IPS DF 4.7 (cell line): ENCODE data around the gene HNRNPL.
A peak's percentile ranks its signal among the peaks of the same experiment; 100 is the strongest.
"Not testable (repeated sequence)": the region's sequence is repeated elsewhere in the genome, so short reads cannot be mapped to it uniquely, and the experiment has no call there.

ENCODE experiments used
- DNase-seq: peaks from one replicate; pipeline ENCODE4 v3.0.0-alpha.2; 2013; ENCODE audit warnings: low spot score; ENCODE audit errors: extremely low read depth

The HNRNPL gene

GRCh38 chr19:38869836-38870607, 20.2 kb upstream of the HNRNPL start:
- DNase-seq = no peak

DNA sequence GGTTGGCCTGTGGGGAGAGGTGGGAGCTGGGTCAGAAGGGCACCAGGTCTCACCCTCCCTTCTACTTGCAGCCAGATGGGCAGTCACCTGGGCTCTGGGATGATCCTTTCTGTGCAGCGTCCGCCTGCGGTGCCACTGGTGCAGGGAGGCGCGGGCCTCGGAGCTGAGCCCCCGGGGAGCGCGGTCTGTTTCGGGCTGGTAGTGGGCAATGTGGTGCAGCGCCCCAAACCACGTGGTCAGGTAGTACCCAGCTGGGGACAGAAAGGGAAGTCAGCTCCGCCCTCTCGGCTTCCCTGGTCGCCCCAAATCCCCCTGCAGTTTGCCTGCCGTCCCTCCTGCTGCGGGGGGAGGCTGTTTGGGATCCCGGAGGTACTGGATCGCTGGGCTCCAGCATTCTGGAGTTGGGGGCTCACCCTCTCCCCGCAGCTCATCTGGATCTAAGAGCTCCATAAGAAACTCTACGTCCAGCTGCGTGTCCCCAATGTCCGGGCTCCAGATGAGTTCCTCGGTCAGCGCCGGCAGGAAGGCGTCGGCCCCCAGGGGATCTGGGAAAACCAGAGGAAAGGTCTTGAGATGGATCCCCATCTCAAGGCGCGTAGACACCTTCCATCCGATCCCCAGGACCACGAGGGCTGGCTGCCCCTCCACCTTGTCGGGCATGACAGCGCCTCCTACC, 19.5 kb upstream of the HNRNPL start:
- DNase-seq = no peak

DNA sequence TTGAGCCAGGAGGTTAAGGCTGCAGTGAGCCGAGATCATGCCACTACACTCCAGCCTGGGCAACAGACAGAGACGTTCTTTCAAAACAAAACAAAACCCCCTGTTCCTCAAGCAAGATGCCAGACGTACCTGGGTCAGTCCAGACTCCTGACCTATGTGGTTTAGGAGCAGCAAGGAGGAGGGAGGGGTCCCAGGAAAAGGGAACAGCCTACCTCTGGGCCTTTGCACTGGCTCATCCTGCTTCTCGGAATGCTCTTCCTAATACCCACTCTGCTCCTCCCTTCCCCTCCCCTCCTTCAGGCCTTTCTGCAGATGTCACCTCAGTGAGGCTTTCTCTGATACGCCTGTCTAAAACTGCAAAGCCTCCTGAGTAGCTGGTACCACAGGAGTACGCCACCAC, 18.8 kb upstream of the HNRNPL start:
- DNase-seq = no peak

GRCh38 chr19:38867171-38867780, 17.5 kb upstream of the HNRNPL start:
- DNase-seq = no peak

DNA sequence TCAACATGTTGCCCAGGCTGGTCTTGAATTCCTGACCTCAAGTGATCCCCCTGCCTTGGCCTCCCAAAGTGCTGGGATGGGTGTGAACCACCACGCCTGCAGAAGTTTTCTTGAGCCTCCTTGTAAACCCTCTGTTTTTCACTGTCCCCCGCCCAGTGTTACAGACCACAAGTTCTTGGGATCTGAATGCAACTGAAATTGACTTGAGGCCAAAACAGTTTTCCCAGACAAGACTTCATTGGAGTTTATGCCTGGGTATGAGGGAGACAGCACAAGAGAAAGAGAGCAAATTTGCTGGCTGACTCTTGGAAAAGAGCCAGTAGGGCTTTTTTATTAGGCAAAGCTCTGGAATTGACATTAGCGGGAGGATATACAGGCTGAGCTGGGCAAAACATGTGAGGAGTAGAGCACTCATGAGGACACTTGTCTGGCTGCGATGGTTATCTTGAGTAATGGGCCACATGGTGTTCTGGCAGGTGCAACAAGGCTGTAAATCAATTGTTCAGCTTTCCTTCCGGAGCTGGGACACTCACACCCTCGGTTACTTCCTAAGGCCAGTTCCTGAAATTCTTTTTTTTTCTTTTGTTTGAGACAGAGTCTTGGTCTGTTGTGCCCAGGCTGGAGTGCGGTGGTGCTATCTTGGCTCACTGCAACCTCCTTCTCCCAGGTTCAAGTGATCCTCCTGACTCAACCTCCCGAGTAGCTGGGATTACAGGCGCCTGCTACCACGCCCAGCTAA, 12.7 kb upstream of the HNRNPL start:
- no peak for DNase-seq

DNA sequence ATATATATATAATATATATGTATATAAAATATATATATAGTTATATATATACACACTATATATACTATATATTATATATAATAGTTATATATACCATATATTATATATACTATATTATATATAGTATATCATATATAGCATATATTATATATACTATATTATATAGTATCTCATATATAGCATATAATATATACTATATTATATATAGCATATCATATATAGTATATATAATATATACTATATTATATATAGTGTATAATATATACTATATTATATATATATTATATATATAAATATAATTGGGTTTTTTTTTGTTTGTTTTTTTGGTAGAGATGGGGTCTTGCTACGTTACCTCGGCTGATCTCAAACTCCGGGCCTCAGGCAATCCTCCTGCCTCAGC, 11.6 kb upstream of the HNRNPL start:
- DNase-seq = no peak

DNA sequence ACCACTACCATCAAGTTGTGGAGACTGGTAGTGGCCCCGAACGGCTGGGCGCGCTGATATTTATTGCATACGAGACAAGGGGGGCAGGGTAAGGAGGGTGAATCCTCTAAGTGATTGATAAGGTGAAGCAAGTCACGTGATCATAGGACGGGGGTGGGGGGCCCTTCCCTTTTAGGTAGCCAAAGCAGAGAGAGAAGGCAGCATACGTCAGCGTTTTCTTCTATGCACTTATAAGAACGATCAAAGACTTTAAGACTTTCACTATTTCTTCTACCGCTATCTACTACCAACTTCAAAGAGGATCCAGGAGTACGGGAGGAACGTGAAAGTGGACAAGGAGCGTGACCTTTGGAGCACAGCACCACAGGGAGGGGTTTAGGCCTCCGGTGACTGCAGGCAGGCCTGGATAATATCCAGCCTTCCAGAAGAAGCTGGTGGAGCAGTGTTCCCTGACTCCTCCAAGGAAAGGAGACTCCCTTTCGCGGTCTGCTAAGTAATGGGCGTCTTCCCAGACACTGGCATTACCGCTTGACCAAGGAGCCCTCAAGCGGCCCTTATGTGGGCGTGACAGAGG, 9.9 kb upstream of the HNRNPL start:
- not testable (repeated sequence) for DNase-seq

GRCh38 chr19:38856813-38857212, 7.0 kb upstream of the HNRNPL start:
- no peak for DNase-seq

GRCh38 chr19:38855751-38856150, 6.0 kb upstream of the HNRNPL start:
- not testable (repeated sequence) for DNase-seq

GRCh38 chr19:38854961-38855360, 5.2 kb upstream of the HNRNPL start:
- not testable (repeated sequence) for DNase-seq

- DNase-seq = no peak
Observed at GRCh38 chr19:38853214-38853613, 3.4 kb upstream of the HNRNPL start.

GRCh38 chr19:38852231-38853044, 2.7 kb upstream of the HNRNPL start:
- no peak for DNase-seq

GRCh38 chr19:38851622-38852230, 1.9 kb upstream of the HNRNPL start:
- no peak for DNase-seq

DNA sequence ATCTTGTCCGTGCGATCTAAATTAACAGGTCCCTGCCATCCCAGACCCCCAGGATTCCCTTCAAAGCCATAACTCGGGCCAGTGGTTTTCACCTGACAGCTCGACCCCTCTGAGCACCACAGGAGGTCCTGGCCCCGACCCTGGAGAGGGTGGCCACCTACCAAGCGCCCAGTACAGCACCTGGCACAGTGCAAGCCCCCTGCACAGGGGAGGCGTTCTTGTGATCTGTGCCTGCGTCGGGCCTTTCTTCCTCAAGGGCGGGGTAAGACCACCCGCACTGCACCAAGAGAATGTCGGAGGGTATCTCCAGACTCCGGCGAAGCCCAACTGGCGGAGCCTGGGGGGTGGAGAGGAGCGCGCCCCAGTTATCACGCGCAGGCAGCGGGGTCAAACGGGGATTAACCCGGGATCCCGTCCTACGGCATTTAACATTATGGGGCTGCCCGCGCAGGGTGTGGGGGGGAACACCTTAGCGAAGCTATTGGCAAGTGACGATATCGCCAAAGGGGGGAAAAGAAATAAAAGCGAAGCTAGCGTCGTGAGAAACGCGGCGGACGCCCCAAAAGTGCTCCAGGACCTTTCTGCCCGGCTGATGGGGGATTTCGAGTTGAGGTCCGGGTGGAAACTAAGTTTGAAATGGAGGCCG, 1.3 kb upstream of the HNRNPL start:
- no peak for DNase-seq

DNA sequence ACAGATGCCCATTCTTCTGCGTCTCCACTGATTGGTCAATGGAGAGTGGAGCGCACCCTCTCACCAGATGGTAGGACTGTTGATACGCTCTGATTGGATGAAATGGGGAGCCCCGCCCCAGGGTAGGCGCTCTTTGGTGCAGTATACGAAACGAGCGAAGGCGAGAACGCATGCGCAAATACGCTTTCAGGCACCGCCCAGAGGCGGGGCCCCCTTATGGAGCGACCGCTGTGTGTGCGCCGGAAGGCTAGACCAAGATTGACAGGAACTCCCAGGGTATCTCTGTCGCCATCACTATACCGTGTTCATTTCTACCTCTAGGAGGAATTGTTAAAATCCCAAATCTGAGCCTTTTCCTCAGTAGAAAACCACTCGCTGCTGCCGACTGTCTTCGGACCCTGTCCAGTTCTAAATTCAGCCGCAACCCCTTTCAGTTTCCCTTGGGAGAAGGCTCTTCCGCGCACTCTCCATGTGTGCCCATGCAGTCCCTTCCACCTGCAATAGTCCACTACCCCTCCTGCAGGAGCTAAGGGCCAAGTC, 720 bp upstream of the HNRNPL start:
- DNase-seq = peak; percentile 100

- no peak for DNase-seq
Observed at GRCh38 chr19:38849147-38849859, 483 bp downstream of the HNRNPL start.

DNA sequence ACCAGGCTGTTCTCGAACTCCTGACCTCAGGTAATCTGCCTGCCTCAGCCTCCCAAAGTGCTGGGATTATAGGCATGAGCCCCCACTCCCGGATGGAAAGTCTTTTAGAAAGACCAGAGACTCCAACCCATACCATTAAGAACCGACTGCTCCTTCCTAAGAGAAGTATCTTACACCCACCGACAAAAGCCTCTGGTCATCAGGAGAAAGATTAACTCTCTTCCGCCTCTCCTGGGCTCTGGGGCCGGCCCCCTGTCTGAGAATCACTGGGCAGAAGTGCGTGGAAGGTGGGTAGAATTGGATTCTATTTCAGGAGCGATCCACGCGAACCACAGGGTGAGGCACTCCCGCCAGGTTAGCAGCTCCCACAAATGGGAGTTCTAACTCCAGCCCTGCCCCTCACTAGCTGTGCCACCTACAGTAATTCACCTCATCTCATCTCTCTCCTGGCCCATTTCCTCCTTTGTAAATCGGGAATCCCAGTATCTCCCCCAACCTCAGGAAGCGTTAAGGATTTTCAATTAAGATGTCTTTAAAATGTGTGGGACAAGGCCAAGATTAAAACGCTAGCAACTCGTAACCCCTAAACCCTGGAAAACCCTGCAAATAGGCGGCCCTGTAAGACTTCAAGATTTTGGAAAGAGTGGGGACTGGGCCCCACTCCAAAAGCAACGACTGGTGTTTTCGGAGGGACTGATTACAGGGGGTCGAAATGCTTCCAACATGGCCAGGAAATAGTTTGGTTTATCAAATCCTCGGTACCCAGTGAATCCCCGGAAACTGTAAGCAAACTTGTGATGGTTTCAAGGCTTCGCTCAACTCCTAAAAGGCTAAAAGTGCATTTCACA, 1.3 kb downstream of the HNRNPL start:
- DNase-seq = no peak

DNA sequence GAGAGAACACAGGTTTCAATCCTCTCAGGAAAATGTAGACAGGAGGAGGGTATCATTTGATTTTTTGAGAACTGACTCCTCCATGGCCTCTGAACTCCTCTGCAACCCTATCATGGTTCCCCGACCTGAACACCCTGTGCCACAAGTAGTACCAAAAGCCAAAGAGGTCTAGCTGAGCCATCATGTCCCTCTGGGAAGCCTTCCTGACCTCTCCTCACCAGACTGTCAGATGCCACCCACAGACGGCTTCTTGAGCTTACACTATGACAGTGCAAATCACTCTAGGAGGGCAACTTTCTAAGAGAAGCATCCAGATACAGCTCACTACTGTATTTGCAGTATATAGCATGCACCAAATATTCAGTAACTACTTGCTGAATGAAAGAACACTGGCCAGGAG, 3.7 kb downstream of the HNRNPL start:
- DNase-seq = no peak
